ENCODE measurements around the gene DLK1.

DNA sequence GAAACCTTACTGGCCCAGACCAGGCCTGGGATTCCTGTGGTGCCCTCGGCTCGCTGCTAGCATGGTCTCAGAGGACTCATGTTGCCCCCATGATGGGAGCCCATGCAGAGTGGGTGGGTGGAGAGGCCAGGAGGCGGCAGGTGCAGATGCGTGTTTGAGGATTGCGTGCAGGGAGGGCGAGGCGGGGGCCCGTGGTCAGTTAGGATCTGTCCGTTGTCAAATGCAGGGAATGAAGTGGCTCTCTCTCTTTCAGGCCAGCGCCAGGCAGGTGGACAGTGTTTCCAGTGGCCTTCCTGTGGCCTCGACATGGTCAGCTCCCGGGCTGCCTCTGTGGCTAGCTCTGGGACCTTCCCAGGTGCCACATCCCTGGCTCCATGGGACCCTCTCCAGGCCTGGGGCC, 39.3 kb upstream of the DLK1 start:
- no peak for TF ChIP-seq EZH2 (IDR thresholded peaks at IDR 0.05; ENCODE audit: insufficient read depth, poor library complexity, severe bottlenecking)
- no peak for TF ChIP-seq EZH2phosphoT487 (IDR thresholded peaks at IDR 0.05; ENCODE audit: insufficient read depth, low read depth)

Data from GM23248 (cell line).